ENCODE measurements around the gene C20orf144.

GRCh38 chr20:33655164-33655563 is 7.0 kb upstream of the C20orf144 start:
- TF ChIP-seq, protein P1, sequence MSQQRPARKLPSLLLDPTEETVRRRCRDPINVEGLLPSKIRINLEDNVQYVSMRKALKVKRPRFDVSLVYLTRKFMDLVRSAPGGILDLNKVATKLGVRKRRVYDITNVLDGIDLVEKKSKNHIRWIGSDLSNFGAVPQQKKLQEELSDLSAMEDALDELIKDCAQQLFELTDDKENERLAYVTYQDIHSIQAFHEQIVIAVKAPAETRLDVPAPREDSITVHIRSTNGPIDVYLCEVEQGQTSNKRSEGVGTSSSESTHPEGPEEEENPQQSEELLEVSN (IDR thresholded peaks at IDR 0.05; ENCODE audit: borderline replicate concordance, low read depth) = no peak
- TF ChIP-seq, protein P2, sequence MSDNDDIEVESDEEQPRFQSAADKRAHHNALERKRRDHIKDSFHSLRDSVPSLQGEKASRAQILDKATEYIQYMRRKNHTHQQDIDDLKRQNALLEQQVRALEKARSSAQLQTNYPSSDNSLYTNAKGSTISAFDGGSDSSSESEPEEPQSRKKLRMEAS (IDR thresholded peaks at IDR 0.05) = no peak
- no peak for TF ChIP-seq EHF (CRISPR knock-in tag; IDR thresholded peaks at IDR 0.05)
- TF ChIP-seq, protein P3, sequence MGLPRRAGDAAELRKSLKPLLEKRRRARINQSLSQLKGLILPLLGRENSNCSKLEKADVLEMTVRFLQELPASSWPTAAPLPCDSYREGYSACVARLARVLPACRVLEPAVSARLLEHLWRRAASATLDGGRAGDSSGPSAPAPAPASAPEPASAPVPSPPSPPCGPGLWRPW (IDR thresholded peaks at IDR 0.05) = no peak
- no peak for TF ChIP-seq POLR2A (IDR thresholded peaks at IDR 0.05; ENCODE audit: low read length)
- no peak for TF ChIP-seq CTCF (IDR thresholded peaks at IDR 0.05)
- TF ChIP-seq EP300 (IDR thresholded peaks at IDR 0.05) = no peak
- TF ChIP-seq FOSB (CRISPR knock-in tag; IDR thresholded peaks at IDR 0.05) = no peak

Measured in A549 (cell line).